WTC11 (cell line): ENCODE measurements around the gene RNF44. TPM values are rescaled to one million over a fixed set of nuclear protein-coding genes. Genes with fewer than 3 reads are reported as not detected.

Source experiments
- ATAC-seq: fragments of 200-7000 bp; cut with Tn5 transposase; 2 replicates; pipeline ENCODE4 v1.10.0; 2021; ENCODE audit warnings: mild to moderate bottlenecking, moderate library complexity
- CTCF ChIA-PET: fragments of 300-600 bp; sonication (Branson Sonifier 250); formaldehyde crosslinking; loops from one replicate; lab custom pipeline; 2021; ENCODE audit warnings: antibody characterized with exemption; lab: Charles Lee
- POLR2A ChIA-PET: fragments of 350-600 bp; sonication (Branson Sonifier 250); formaldehyde crosslinking; loops from one replicate; lab custom pipeline; 2021; ENCODE audit warnings: antibody characterized with exemption; lab: Charles Lee
- DNase-seq: peaks from one replicate; pipeline ENCODE4 v3.0.0; 2021; ENCODE audit warnings: low spot score
- H3K27ac Mint-ChIP-seq: 2 replicates; pipeline ENCODE4 v1.8.0; 2021; ENCODE audit warnings: mixed read lengths
- H3K27me3 Mint-ChIP-seq: 2 replicates; pipeline ENCODE4 v1.8.0; 2021; ENCODE audit warnings: low read depth, mild to moderate bottlenecking, moderate library complexity, mixed read lengths
- H3K36me3 Mint-ChIP-seq: 2 replicates; pipeline ENCODE4 v1.8.0; 2021; ENCODE audit warnings: mixed read lengths
- H3K4me1 Mint-ChIP-seq: 2 replicates; pipeline ENCODE4 v1.8.0; 2022; ENCODE audit warnings: mixed read lengths
- H3K4me3 Mint-ChIP-seq: 2 replicates; pipeline ENCODE4 v1.8.0; 2021; ENCODE audit warnings: mild to moderate bottlenecking, moderate library complexity, mixed read lengths
- H3K9me3 Mint-ChIP-seq: 2 replicates; pipeline ENCODE4 v1.8.0; 2021; ENCODE audit warnings: mixed read lengths
- ATF6 ChIP-seq: sonication (generic); formaldehyde crosslinking; IDR thresholded peaks from 2 replicates; pipeline ENCODE4 v1.8.1; 2023; ENCODE audit warnings: mild to moderate bottlenecking, missing genetic modification reagents
- E2F1 ChIP-seq: sonication (generic); formaldehyde crosslinking; IDR thresholded peaks from 2 replicates; pipeline ENCODE4 v1.8.0; 2022; ENCODE audit warnings: mild to moderate bottlenecking, missing genetic modification reagents
- E2F4 ChIP-seq: sonication (generic); formaldehyde crosslinking; IDR thresholded peaks from 2 replicates; pipeline ENCODE4 v1.8.1; 2022; ENCODE audit warnings: low read depth, mild to moderate bottlenecking, moderate library complexity, missing genetic modification reagents, borderline replicate concordance
- E2F5 ChIP-seq: sonication (generic); formaldehyde crosslinking; IDR thresholded peaks from 2 replicates; pipeline ENCODE4 v1.8.1; 2022; ENCODE audit warnings: mild to moderate bottlenecking, moderate library complexity, missing genetic modification reagents
- ELF4 ChIP-seq: sonication (generic); formaldehyde crosslinking; IDR thresholded peaks from 2 replicates; pipeline ENCODE4 v1.8.1; 2022; ENCODE audit warnings: low read depth, mild to moderate bottlenecking, moderate library complexity, missing genetic modification reagents
- EMX1 ChIP-seq: fragments of 250-450 bp; sonication (Bioruptor Pico); IDR thresholded peaks from 2 replicates; pipeline ENCODE4 v1.8.0; 2021; ENCODE audit warnings: mild to moderate bottlenecking
- ETV6 ChIP-seq: sonication (generic); formaldehyde crosslinking; IDR thresholded peaks from 2 replicates; pipeline ENCODE4 v1.8.1; 2022; ENCODE audit warnings: mild to moderate bottlenecking, missing genetic modification reagents
- FOXJ3 ChIP-seq: sonication (generic); formaldehyde crosslinking; IDR thresholded peaks from 2 replicates; pipeline ENCODE4 v1.9.0; 2021; ENCODE audit warnings: missing genetic modification reagents, mild to moderate bottlenecking, borderline replicate concordance
- GABPB1 ChIP-seq: sonication (generic); formaldehyde crosslinking; IDR thresholded peaks from 2 replicates; pipeline ENCODE4 v1.8.1; 2023; ENCODE audit warnings: mild to moderate bottlenecking, missing genetic modification reagents
- HMGXB4 ChIP-seq: sonication (generic); formaldehyde crosslinking; IDR thresholded peaks from 2 replicates; pipeline ENCODE4 v1.8.1; 2023; ENCODE audit warnings: mild to moderate bottlenecking, moderate library complexity, missing genetic modification reagents
- JAZF1 ChIP-seq: fragments of 250-450 bp; sonication (Bioruptor Pico); IDR thresholded peaks from 2 replicates; pipeline ENCODE4 v1.9.0; 2021; ENCODE audit warnings: moderate library complexity, mild to moderate bottlenecking, inconsistent platforms
- JUN ChIP-seq: sonication (generic); formaldehyde crosslinking; IDR thresholded peaks from 2 replicates; pipeline ENCODE4 v1.8.0; 2023; ENCODE audit warnings: mild to moderate bottlenecking, missing genetic modification reagents
- MAX ChIP-seq: sonication (generic); formaldehyde crosslinking; IDR thresholded peaks from 2 replicates; pipeline ENCODE4 v1.8.0; 2022; ENCODE audit warnings: mild to moderate bottlenecking, missing genetic modification reagents
- NFATC4 ChIP-seq: fragments of 250-450 bp; sonication (Bioruptor Pico); IDR thresholded peaks from 2 replicates; pipeline ENCODE4 v1.9.0; 2021; ENCODE audit warnings: mild to moderate bottlenecking
- NFE2L1 ChIP-seq: sonication (generic); formaldehyde crosslinking; IDR thresholded peaks from 2 replicates; pipeline ENCODE4 v1.8.1; 2023; ENCODE audit warnings: missing genetic modification reagents
- RELA ChIP-seq: sonication (generic); formaldehyde crosslinking; IDR thresholded peaks from 2 replicates; pipeline ENCODE4 v1.8.1; 2022; ENCODE audit warnings: missing genetic modification reagents, mild to moderate bottlenecking, borderline replicate concordance
- RORB ChIP-seq: fragments of 250-450 bp; sonication (Bioruptor Pico); IDR thresholded peaks from 2 replicates; pipeline ENCODE4 v1.9.0; 2021; ENCODE audit warnings: mild to moderate bottlenecking
- SMAD4 ChIP-seq: sonication (generic); formaldehyde crosslinking; IDR thresholded peaks from 2 replicates; pipeline ENCODE4 v1.8.0; 2022; ENCODE audit warnings: mild to moderate bottlenecking, missing genetic modification reagents
- SP1 ChIP-seq: sonication (generic); formaldehyde crosslinking; conservative IDR thresholded peaks from 2 replicates; pipeline ENCODE4 v1.8.1; 2022; ENCODE audit warnings: missing genetic modification reagents
- TEAD1 ChIP-seq: sonication (generic); formaldehyde crosslinking; IDR thresholded peaks from 2 replicates; pipeline ENCODE4 v1.8.0; 2022; ENCODE audit warnings: mild to moderate bottlenecking, missing genetic modification reagents
- ZBTB21 ChIP-seq: sonication (generic); formaldehyde crosslinking; IDR thresholded peaks from 2 replicates; pipeline ENCODE4 v1.8.1; 2023; ENCODE audit warnings: mild to moderate bottlenecking, missing genetic modification reagents, borderline replicate concordance
- ZMAT4 ChIP-seq: fragments of 250-450 bp; sonication (Bioruptor Pico); IDR thresholded peaks from 2 replicates; pipeline ENCODE4 v1.9.0; 2021; ENCODE audit warnings: mild to moderate bottlenecking
- ZNF138 ChIP-seq: sonication (generic); formaldehyde crosslinking; conservative IDR thresholded peaks from 2 replicates; pipeline ENCODE4 v1.8.1; 2022; ENCODE audit warnings: mild to moderate bottlenecking, moderate library complexity, missing genetic modification reagents
- ZNF219 ChIP-seq: sonication (generic); formaldehyde crosslinking; IDR thresholded peaks from 2 replicates; pipeline ENCODE4 v1.8.0; 2023; ENCODE audit warnings: missing genetic modification reagents, mild to moderate bottlenecking, borderline replicate concordance
- ZNF425 ChIP-seq: fragments of 250-450 bp; sonication (Bioruptor Pico); conservative IDR thresholded peaks from 2 replicates; pipeline ENCODE4 v1.9.0; 2021; ENCODE audit warnings: mild to moderate bottlenecking
- ZNF671 ChIP-seq: fragments of 250-450 bp; sonication (Bioruptor Pico); IDR thresholded peaks from 2 replicates; pipeline ENCODE4 v1.8.0; 2021; ENCODE audit warnings: mild to moderate bottlenecking
- total RNA-seq: library from RNA; stranded (reverse); gene quantifications from 3 replicates; pipeline ENCODE4 v1.2.3, GENCODE V29; 2021

RNF44 gene
- total RNA-seq, 1 experiment from 2014 or later = 233 TPM

- POLR2A ChIA-PET = interaction anchor here (0.6 kb wide), 1 partner anchor 13 kb away, joined by 3 read pairs; no protein-coding TSS in a partner anchor
- Mint-ChIP-seq H3K27me3 (peaks cover 15% of the 10 kb centered on the region), H3K4me1 (peaks cover 2% of the 10 kb centered on the region), H3K4me3 (no peak overlapping the region), H3K36me3 (no peaks in the 10 kb centered on the region), H3K9me3 (no peaks in the 10 kb centered on the region; the same call in 1 of the 2 replicates), H3K27ac (peak overlapping the region; percentile 65; the same call in 1 of the 2 replicates)
- DNase-seq = no peak
- ATAC-seq = no peak
- TF ChIP-seq RORB (CRISPR knock-in tag) = no peak
- no peak for TF ChIP-seq ZNF219 (CRISPR knock-in tag)
- no peak for TF ChIP-seq ZNF425 (CRISPR knock-in tag)
- no peak for TF ChIP-seq NFATC4 (CRISPR knock-in tag)
- TF ChIP-seq ELF4 = no peak
- TF ChIP-seq JAZF1 (CRISPR knock-in tag) = no peak
- TF ChIP-seq ZNF138 (CRISPR knock-in tag) = no peak
- TF ChIP-seq EMX1 (CRISPR knock-in tag) = no peak
- no peak for TF ChIP-seq HMGXB4 (CRISPR knock-in tag)
- TF ChIP-seq ZNF671 (CRISPR knock-in tag) = no peak
- TF ChIP-seq SMAD4 (CRISPR knock-in tag) = no peak
- no peak for TF ChIP-seq GABPB1 (CRISPR knock-in tag)
- TF ChIP-seq ZBTB21 (CRISPR knock-in tag) = no peak
- TF ChIP-seq TEAD1 = no peak
- TF ChIP-seq JUN = no peak
- no peak for TF ChIP-seq ATF6 (CRISPR knock-in tag)
- no peak for TF ChIP-seq RELA
- no peak for TF ChIP-seq ZMAT4
- TF ChIP-seq FOXJ3 (CRISPR knock-in tag) = no peak
- TF ChIP-seq E2F5 (CRISPR knock-in tag) = no peak
- CTCF ChIA-PET = interaction anchor here (1.1 to 2.8 kb wide), 12 partner anchors 9 to 850 kb away, joined by 3 to 21 read pairs (median 5); partner anchors contain the start of genes CLTB, RNF44 and TSPAN17
Measured at GRCh38 chr5:176579323-176579722, 42.1 kb upstream of the RNF44 start.

- CTCF ChIA-PET = interaction anchor here (1.0 to 2.8 kb wide), 22 partner anchors 8 to 849 kb away, joined by 3 to 21 read pairs (median 5); partner anchors contain the start of genes CLTB, RNF44 and TSPAN17
- H3K4me3 Mint-ChIP-seq = no peak overlapping the region
- no peaks in the 10 kb centered on the region for H3K36me3 Mint-ChIP-seq
- peak; percentile 86 for ATAC-seq
- peak; percentile 90 for DNase-seq
- POLR2A ChIA-PET = interaction anchor here (1.0 kb wide), 1 partner anchor 41 kb away, joined by 3 read pairs; no protein-coding TSS in a partner anchor
- no peaks in the 10 kb centered on the region for H3K9me3 Mint-ChIP-seq
- H3K27me3 Mint-ChIP-seq = peaks cover 8% of the 10 kb centered on the region
- H3K4me1 Mint-ChIP-seq = peaks cover 2% of the 10 kb centered on the region
- H3K27ac Mint-ChIP-seq = no peak overlapping the region
- TF ChIP-seq SP1 (CRISPR knock-in tag) (no peak), MAX (CRISPR knock-in tag) (peak; percentile 43; the same call in 1 of the 2 replicates), E2F4 (CRISPR knock-in tag) (peak; percentile 82; the same call in 1 of the 2 replicates), ETV6 (CRISPR knock-in tag) (0 out of 2 replicates have a peak, but pooled peaks have one; percentile 25), FOXJ3 (CRISPR knock-in tag) (no peak), NFE2L1 (CRISPR knock-in tag) (no peak; the same call in 1 of the 2 replicates), E2F1 (CRISPR knock-in tag) (0 out of 2 replicates have a peak, but pooled peaks have one; percentile 67), ZBTB21 (CRISPR knock-in tag) (no peak)
Measured at GRCh38 chr5:176578391-176578808, 41.2 kb upstream of the RNF44 start.
